GM21367 (cell line): Measurements from ENCODE around the gene RNASEH2C.
A peak's percentile ranks its signal among the peaks of the same experiment; 100 is the strongest.
"Not testable (repeated sequence)": the region's sequence is repeated elsewhere in the genome, so short reads cannot be mapped to it uniquely, and the experiment has no call there.

Source experiments
- ATAC-seq: cut with Tn5 transposase; IDR thresholded peaks from one replicate; pipeline ENCODE4 v1.9.1; 2021; ENCODE audit not compliant: unreplicated experiment

The RNASEH2C gene

GRCh38 chr11:65717906-65718305 is 2.7 kb downstream of the RNASEH2C start:
- ATAC-seq = no peak

DNA sequence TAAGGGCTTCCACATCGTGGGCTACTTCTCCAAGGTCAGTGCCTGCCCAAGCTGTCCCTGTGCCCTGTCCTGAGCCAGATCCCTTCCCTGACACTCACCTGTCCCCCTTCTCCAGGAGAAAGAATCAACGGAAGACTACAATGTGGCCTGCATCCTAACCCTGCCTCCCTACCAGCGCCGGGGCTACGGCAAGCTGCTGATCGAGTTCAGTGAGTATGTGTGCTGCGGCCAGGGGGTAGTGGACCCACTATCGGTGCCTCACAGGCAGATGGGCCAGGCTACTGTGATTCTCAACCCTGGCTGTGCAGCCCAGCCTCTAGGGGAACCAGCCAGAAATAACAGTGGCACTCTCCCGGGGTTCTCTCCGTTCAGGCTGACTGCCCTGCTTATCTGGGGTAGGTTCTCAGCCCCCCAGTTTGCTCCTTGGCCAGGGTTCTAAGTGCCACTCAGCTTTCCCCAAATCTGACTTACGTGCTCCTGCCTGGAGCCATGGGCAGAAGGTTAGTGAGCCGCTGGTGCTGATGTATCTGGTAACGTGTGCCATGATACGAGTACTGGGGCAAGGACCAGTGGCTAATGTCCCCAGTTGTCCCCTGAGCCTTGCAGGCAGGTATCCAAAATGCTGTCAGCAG is 3.7 kb downstream of the RNASEH2C start:
- no peak for ATAC-seq

DNA sequence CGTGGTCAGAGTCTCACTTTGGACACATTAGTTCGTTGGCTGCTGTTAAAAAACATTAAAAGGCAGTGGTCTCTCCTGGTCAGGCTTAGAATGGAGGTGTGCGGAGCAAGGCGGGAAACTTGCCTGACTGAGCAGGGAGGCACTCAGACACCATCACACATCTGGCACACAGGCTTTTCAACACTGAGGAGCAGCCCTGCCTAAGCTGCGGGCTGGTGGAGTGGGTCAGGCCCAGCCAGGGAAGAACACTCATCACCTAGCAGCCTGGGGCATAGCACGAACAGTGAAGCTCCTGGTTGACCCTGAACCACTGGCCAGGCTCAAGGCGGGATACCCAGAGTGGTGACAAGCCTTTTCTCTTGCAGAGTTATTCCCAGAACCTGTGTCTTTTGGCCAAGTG is 4.3 kb downstream of the RNASEH2C start:
- no peak for ATAC-seq

DNA sequence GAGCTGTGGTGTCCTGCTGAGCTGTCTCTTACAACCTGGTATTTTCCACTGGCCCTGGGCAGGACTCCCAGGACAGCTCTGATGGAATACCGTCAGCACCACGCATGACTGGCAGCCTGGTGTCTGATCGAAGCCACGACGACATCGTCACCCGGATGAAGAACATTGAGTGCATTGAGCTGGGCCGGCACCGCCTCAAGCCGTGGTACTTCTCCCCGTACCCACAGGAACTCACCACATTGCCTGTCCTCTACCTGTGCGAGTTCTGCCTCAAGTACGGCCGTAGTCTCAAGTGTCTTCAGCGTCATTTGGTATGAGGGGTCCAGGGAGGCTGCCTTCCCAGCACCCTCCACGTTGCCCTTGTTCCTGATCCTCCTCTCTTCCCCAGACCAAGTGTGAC is 6.2 kb downstream of the RNASEH2C start:
- ATAC-seq = no peak

DNA sequence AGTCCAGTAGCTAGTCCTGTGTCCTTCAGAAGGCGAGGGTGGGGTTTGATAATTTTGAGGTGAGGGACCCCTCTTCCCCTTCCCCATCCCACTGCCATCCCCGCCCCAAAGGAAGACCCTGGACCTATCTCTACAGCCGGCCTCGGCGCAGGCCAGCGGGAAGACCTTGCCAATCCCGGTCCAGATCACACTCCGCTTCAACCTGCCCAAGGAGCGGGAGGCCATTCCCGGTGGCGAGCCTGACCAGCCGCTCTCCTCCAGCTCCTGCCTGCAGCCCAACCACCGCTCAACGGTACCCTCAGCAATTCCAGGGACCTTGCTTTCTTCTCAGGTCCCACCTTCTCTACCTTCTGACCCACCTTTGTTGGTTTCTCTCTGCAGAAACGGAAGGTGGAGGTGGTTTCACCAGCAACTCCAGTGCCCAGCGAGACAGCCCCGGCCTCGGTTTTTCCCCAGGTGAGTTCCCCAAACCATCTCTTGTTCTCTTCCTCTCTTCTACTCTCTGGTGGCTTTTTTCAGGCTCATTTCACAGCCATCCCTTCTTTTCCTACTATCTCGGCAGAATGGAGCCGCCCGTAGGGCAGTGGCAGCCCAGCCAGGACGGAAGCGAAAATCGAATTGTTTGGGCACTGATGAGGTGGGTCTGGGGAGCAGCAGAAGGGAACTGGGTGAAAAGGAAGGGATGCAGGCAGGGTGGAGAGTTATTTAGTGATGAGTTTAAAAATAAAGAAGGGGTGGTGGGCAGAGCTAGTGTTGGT is 7.2 kb downstream of the RNASEH2C start:
- no peak for ATAC-seq

DNA sequence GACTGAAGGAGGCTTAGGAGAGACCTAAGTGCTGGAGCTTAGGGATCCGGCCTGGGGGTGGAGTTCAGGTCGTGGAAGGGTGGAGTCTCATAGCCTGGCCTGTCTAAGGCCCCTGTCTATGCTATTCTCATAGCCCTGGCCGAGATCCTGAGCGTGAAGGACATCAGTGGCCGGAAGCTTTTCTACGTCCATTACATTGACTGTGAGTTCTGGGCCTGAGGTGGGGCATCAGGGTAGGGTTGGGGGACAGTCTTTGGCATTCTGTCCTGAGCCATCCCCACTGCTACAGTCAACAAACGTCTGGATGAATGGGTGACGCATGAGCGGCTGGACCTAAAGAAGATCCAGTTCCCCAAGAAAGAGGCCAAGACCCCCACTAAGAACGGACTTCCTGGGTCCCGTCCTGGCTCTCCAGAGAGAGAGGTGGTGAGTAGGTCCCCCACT is 7.9 kb downstream of the RNASEH2C start:
- ATAC-seq = no peak

GRCh38 chr11:65711785-65712632 is 8.6 kb downstream of the RNASEH2C start, which contains the start of gene KAT5:
KAT5 (plus strand) TSS chr11:65712252; CDS start chr11:65712268, 16 bp downstream.
- peak; percentile 66 for ATAC-seq

DNA sequence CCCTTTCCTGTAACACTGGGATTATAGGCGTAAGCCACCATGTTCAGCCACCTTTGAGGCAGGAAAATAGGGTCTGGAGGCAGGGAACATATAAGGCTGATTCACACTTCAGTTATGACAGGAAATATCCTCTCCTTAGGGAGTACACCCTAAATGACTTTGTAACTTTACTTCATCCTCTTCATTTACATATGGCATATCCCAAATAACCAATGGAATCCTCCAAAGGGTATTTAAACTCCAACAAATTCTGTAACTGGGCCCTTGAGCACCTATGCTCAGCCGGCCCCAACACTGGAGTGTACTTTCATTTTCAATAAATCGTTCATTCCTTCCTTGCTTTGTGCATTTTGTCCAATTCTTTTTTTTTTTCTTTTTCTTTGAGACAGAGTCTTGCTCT is 10.2 kb downstream of the RNASEH2C start:
- ATAC-seq = no peak

GRCh38 chr11:65709661-65710060 is 10.9 kb downstream of the RNASEH2C start:
- ATAC-seq = no peak

GRCh38 chr11:65708451-65708850 is 12.1 kb downstream of the RNASEH2C start:
- no peak for ATAC-seq

GRCh38 chr11:65707002-65707401 is 13.6 kb downstream of the RNASEH2C start:
- ATAC-seq = not testable (repeated sequence)

- not testable (repeated sequence) for ATAC-seq
Measured at GRCh38 chr11:65706303-65706763, 14.3 kb downstream of the RNASEH2C start.

GRCh38 chr11:65703846-65704245 is 16.8 kb downstream of the RNASEH2C start:
- ATAC-seq = no peak

- ATAC-seq = no peak
Measured at GRCh38 chr11:65701686-65702085, 18.9 kb downstream of the RNASEH2C start.

DNA sequence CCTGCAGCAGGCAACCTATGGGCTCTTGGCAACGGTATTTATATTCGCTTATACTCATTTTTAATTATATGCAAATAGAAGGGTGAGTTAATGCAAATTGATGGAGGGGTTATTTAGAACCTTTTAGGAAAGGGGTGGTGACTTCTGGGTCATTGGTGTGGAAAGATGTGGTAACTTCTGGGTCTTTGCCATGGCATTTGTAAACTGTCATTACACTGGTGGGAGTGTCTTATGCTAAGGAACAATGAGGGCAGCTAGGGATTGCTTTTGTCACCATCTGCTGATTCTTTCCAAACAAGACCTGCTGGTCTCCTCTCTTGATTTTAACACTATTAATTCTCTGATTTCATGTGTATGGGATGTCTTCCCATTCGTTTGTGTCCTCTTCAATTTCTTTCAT is 20.2 kb downstream of the RNASEH2C start:
- no peak for ATAC-seq

DNA sequence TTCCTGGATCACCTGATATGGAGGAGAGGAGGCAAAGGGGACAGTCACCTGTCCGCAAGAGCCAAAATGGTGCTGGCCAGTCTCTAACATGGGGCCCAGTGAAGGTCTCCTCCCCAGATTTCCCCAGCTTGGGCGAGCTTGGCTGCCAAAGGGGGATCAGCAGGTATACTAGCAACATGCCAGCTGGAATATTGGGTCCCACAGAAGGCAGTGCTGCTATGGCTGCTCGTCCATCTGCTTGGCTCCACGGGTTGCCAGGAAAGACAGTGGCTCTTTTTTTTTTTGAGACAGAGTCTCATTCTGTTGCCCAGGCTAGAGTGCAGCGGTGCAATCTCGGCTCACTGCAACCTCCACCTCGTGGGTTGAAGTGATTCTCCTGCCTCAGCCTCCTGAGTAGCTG is 21.3 kb downstream of the RNASEH2C start:
- ATAC-seq = no peak

GRCh38 chr11:65698205-65698604 is 22.4 kb downstream of the RNASEH2C start:
- no peak for ATAC-seq

GRCh38 chr11:65696802-65697552 is 23.6 kb downstream of the RNASEH2C start:
- ATAC-seq = no peak

- ATAC-seq = no peak
Measured at GRCh38 chr11:65695459-65696241, 24.9 kb downstream of the RNASEH2C start.

- no peak for ATAC-seq
Measured at GRCh38 chr11:65692367-65692766, 28.2 kb downstream of the RNASEH2C start.
